ENCODE results near the gene TMEM69. TPM values are rescaled to one million over a fixed set of nuclear protein-coding genes. Genes with fewer than 3 reads are reported as not detected.

TMEM69 gene
- total RNA-seq, 1 donor from 2014 or later: 8.3 TPM

DNA sequence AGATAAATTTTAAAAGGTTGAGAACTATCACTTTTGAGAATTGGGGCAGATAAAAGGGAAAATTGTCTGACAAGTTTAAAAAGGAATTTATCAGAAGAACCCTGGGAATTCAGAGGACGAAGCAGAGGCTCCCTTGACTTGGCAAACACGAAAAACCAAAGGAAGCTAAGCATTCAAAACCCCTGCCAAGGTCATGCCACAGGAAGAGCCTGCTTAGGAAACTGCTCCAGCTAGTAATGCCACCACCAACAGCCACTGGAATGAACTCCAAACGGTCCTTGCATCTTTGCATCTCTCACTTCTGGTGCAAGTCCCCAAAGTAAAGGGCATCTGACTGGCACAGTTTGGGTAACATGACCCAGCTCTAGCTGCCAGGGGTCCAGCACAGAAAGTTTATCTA is 8.9 kb upstream of the TMEM69 start:
- TF ChIP-seq, protein P1, sequence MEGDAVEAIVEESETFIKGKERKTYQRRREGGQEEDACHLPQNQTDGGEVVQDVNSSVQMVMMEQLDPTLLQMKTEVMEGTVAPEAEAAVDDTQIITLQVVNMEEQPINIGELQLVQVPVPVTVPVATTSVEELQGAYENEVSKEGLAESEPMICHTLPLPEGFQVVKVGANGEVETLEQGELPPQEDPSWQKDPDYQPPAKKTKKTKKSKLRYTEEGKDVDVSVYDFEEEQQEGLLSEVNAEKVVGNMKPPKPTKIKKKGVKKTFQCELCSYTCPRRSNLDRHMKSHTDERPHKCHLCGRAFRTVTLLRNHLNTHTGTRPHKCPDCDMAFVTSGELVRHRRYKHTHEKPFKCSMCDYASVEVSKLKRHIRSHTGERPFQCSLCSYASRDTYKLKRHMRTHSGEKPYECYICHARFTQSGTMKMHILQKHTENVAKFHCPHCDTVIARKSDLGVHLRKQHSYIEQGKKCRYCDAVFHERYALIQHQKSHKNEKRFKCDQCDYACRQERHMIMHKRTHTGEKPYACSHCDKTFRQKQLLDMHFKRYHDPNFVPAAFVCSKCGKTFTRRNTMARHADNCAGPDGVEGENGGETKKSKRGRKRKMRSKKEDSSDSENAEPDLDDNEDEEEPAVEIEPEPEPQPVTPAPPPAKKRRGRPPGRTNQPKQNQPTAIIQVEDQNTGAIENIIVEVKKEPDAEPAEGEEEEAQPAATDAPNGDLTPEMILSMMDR (IDR thresholded peaks at IDR 0.05): no peak
- intact Hi-C loops (cut with DNase I): no loop called here
- H3K36me3 ChIP-seq: no peaks in the 10 kb centered on the region
- no peak for DNase-seq (ENCODE audit: low spot score in 2 of 2)
- H3K27me3 ChIP-seq: no peaks in the 10 kb centered on the region
- H3K27ac ChIP-seq: peak overlapping the region; percentile 69 to 79
- peak overlapping the region; percentile 13 to 29 for H3K4me3 ChIP-seq
- peaks cover 22 to 46% of the 10 kb centered on the region in 2 donors for H3K4me1 ChIP-seq
- H3K9me3 ChIP-seq: no peaks in the 10 kb centered on the region

DNA sequence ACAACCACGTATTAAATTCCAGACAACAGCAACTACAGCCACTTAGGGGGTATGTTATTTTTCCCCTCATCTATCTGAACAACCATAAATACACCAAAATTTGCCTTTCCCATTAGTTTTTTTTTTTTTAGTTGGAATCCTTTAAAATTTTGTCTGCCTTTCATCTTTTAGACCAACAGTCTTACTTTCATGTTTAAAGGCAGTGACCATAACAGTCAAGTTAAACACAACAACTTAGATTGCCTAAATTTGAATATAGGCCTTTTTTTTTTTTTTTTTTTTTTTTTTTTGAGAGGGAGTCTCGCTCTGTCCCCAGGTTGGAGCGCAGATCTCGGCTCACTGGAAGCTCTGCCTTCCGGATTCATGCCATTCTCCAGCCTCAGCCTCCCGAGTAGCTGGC is 5.0 kb upstream of the TMEM69 start:
- Histone ChIP-seq H3K4me1 (peaks cover 11 to 42% of the 10 kb centered on the region in 2 donors), H3K9me3 (no peaks in the 10 kb centered on the region)

DNA sequence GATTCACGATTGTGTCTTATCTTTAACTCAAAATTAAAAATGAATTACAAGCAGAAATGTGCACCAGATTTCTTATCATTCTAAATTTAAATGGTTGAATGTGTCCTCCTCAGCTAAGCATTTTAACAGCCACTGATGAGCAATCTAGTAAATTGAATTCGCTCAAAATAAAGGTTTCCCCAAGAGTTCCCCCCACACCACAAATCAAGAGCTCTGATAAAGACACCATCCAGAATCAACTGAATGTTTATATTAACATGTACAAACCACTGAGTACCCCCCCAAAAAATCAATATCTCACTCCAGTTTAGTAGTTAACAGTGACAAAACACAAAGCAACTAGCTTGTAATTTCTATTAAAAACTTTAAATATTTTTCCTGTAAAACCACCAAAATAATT is 3.6 kb upstream of the TMEM69 start:
- TF ChIP-seq, protein P1 (IDR thresholded peaks at IDR 0.05): no peak
- no peak overlapping the region for H3K27ac ChIP-seq
- H3K4me3 ChIP-seq: peak overlapping the region; percentile 71 to 89
- no peaks in the 10 kb centered on the region for H3K36me3 ChIP-seq
- peaks cover 9 to 40% of the 10 kb centered on the region in 2 donors for H3K4me1 ChIP-seq
- DNase-seq (ENCODE audit: low spot score in 2 of 2): no peak
- no peaks in the 10 kb centered on the region for H3K27me3 ChIP-seq
- H3K9me3 ChIP-seq: no peaks in the 10 kb centered on the region
- intact Hi-C loops (cut with DNase I): loop anchor here (10.0 kb wide), 1 partner anchor 490 kb away; the partner anchor contains the start of genes P3R3URF and TSPAN1

More for the DNA sequence above, 5.0 kb upstream of the TMEM69 start:
- H3K4me3 ChIP-seq: no peak overlapping the region
- TF ChIP-seq, protein P1 (IDR thresholded peaks at IDR 0.05): no peak
- no peaks in the 10 kb centered on the region for H3K36me3 ChIP-seq
- H3K27me3 ChIP-seq: no peaks in the 10 kb centered on the region
- H3K27ac ChIP-seq: no peak overlapping the region
- intact Hi-C loops (cut with DNase I): loop anchor here (10.0 kb wide), 1 partner anchor 492 kb away; the partner anchor contains the start of genes P3R3URF and TSPAN1
- DNase-seq (ENCODE audit: low spot score in 2 of 2): no peak

DNA sequence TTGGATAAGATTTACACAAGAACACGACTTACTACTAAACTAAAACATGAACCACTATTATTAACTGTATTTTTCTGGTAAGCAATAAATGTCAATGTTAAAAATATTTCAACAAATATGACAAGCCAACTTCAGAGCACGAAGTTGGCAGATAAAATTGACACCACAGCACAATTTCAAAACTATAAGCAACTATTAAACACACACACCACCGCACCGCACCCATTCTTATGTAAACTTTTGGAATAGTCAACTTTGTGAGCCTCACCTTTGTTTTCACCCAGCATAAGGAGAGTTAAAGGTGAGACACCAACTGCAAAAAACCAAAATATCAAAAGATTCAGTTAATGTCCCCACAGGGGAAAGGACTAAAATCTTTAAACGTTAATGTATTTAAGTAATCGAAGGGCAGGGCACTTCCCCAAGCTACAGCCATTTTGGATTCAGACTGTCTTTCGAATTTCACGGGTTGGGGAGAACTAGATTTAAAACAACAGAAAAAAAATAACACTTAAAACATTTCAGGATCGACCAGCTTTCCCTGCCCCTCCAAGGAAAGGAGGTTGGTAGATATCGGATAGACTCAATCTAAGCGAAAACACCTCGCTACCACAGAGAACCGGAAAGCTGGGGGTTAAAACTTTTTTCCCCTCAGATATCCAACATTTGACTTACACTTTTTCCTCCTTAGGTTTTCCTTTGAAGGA is 2.5 kb upstream of the TMEM69 start:
- peak overlapping the region; percentile 71 to 89 for H3K4me3 ChIP-seq
- H3K4me1 ChIP-seq: peaks cover 0 to 29% of the 10 kb centered on the region in 2 donors
- intact Hi-C loops (cut with DNase I): loop anchor here (1.0 to 10.0 kb wide), 9 partner anchors 101 to 1013 kb away; partner anchors contain the start of genes ARMH1, LRRC41, MUTYH and NASP
- TF ChIP-seq, protein P1 (IDR thresholded peaks at IDR 0.05): no peak
- DNase-seq (ENCODE audit: low spot score in 2 of 2): no peak
- no peaks in the 10 kb centered on the region for H3K27me3 ChIP-seq
- H3K36me3 ChIP-seq: no peaks in the 10 kb centered on the region
- no peaks in the 10 kb centered on the region for H3K9me3 ChIP-seq
- peak overlapping the region; percentile 97 for H3K27ac ChIP-seq

DNA sequence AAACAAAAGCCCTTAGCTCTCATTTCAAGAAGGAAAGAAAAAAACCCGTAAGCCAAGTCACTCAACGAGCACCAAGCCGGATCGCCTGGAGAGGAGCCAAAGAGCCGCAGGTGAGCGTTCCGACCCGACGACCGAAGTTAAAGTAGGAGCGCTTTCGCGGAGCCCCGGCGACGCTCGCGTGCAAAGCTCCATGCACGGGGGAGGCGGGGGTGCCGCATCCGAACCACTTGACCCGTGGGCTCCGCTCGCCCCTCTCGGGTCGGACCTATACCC is 2.0 kb upstream of the TMEM69 start:
- DNase-seq (ENCODE audit: low spot score in 2 of 2): peak; percentile 14 to 76
- Histone ChIP-seq H3K27ac (peak overlapping the region; percentile 97), H3K36me3 (no peaks in the 10 kb centered on the region), H3K27me3 (no peaks in the 10 kb centered on the region), H3K4me1 (peaks cover 0 to 25% of the 10 kb centered on the region in 2 donors), H3K9me3 (no peaks in the 10 kb centered on the region), H3K4me3 (peak overlapping the region; percentile 71 to 89)
- TF ChIP-seq, protein P1 (IDR thresholded peaks at IDR 0.05): no peak
- intact Hi-C loops (cut with DNase I): loop anchor here (1.0 to 10.0 kb wide), 9 partner anchors 102 to 1014 kb away; partner anchors contain the start of genes ARMH1, LRRC41, MUTYH and NASP

All from ascending aorta (tissue), 2 donors.